Pancreas (tissue), 10 donors: Measurements from ENCODE around the gene ARID5B. TPM values are rescaled to one million over a fixed set of nuclear protein-coding genes. Genes with fewer than 3 reads are reported as not detected.

ENCODE experiments used
- ATAC-seq, 4 donors: fragments of 200-7000 bp; cut with Tn5 transposase; one replicate each; pipeline versions ENCODE4 v1.8.0 to v1.9.1; 2020; ENCODE audit warnings: mild to moderate bottlenecking in 4 of 4, moderate library complexity in 4 of 4
- DNase-seq, 6 donors: peaks; one replicate each; pipeline ENCODE4 v3.0.0-alpha.2; 2020
- FAIRE-seq: peaks from 2 replicates; lab custom pipeline; 2012; peaks lifted over from hg19 to GRCh38; lab: Jason Lieb, UNC
- H3K27ac ChIP-seq, 4 donors: fragments of 200-600 bp; sonication (generic); 1 replicate in 3 of 4; 2 replicates in 1 of 4; pipeline versions ENCODE4 v1.5.0 to v1.8.0; 2020
- H3K27me3 ChIP-seq, 4 donors: fragments of 200-600 bp; one replicate each; pipeline ENCODE4 v1.8.0; 2021
- H3K36me3 ChIP-seq, 3 donors: fragments of 200-600 bp; sonication (generic) in 1 of 3; one replicate each; pipeline versions ENCODE4 v1.5.0 to v1.8.0; 2020 to 2021
- H3K4me1 ChIP-seq, 3 donors: fragments of 200-600 bp; one replicate each; pipeline ENCODE4 v1.8.0; 2021
- H3K4me3 ChIP-seq, 4 donors: fragments of 200-600 bp; sonication (generic) in 2 of 4; one replicate each; pipeline versions ENCODE4 v1.5.0 to v1.8.0; 2020 to 2021
- H3K9me3 ChIP-seq, 4 donors: fragments of 200-600 bp; one replicate each; pipeline ENCODE4 v1.8.0; 2021
- WGBS, 2 donors: extraction: QIAGEN DNeasy Blood & Tissue Kit; methylation state at CpG; one replicate each; pipeline ENCODE4 v1.1.7; 2013; 5-methylcytosine and 5-hydroxymethylcytosine counted together
- intact Hi-C, 3 donors: fragments of 100-400 bp; cut with DNase I; formaldehyde crosslinking; loops; one replicate each; pipeline versions ENCODE4 v1.11.1 to v1.14.2; 2022
- polyA plus RNA-seq, 2 donors: library from polyadenylated mRNA; stranded (reverse); fragments of 200-250 nt; gene quantifications; one replicate each; pipeline ENCODE4 v1.2.3, GENCODE V29; 2013
- total RNA-seq, 6 donors: library from RNA; stranded (reverse); fragmentation: NEBNext Ultra II Directional in 4 of 6; extraction: Animal tissue kit (Norgen Biotek cat#: 25700) in 4 of 6; gene quantifications; one replicate each; pipeline versions ENCODE4 v1.2.1 to v1.2.4, GENCODE V29; 2021 to 2023
- TF ChIP-seq, protein P1 (sequence below), 4 donors: fragments of 200-600 bp; sonication (generic) in 3 of 4; IDR thresholded peaks; one replicate each; pipeline versions ENCODE4 v1.5.0 to v1.8.0; 2021; ENCODE audit warnings: antibody characterized with exemption in 4 of 4
- donor health status: healthy with polysubstance abuse.
- donor health status: DM: no; HTN: no; CAD: no; lungs with moderate emphysema.
- donor health status: DM: no; HTN: no; CAD: no.
- donor health status: control.
- donor health status: control.
- donor health status: Bipolar disorder and iron deficiency.
- donor health status: DM: yes; HTN: yes; CAD: no.
- donor health status: DM: no; HTN: no; CAD: no.
- donor health status: DM: no; HTN: no; CAD: no.
- donor health status: DM: yes; HTN: yes; CAD: no.

The ARID5B gene
- total and polyA plus RNA-seq, 8 donors, result 2.6 to 13.0 (median 5.0) TPM

DNA sequence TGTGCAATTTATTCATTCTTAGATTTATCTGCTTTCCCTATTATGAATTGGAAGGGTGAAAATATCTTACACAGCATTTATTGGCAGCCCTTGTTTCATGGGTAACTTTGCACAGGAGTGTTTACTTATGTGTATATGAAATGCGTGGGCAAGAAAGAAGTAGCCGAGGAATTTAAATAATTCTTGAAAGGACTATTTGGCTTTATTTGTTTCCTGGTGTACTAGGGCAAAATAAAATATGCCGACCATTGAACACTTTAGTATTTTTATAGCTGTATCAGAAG, 93.7 kb downstream of the ARID5B start:
- H3K4me3 ChIP-seq, result no peak overlapping the region
- TF ChIP-seq, protein P1, sequence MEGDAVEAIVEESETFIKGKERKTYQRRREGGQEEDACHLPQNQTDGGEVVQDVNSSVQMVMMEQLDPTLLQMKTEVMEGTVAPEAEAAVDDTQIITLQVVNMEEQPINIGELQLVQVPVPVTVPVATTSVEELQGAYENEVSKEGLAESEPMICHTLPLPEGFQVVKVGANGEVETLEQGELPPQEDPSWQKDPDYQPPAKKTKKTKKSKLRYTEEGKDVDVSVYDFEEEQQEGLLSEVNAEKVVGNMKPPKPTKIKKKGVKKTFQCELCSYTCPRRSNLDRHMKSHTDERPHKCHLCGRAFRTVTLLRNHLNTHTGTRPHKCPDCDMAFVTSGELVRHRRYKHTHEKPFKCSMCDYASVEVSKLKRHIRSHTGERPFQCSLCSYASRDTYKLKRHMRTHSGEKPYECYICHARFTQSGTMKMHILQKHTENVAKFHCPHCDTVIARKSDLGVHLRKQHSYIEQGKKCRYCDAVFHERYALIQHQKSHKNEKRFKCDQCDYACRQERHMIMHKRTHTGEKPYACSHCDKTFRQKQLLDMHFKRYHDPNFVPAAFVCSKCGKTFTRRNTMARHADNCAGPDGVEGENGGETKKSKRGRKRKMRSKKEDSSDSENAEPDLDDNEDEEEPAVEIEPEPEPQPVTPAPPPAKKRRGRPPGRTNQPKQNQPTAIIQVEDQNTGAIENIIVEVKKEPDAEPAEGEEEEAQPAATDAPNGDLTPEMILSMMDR (IDR thresholded peaks at IDR 0.05), result no peak
- no peak for ATAC-seq
- H3K27me3 ChIP-seq, result no peaks in the 10 kb centered on the region
- no peak overlapping the region for H3K27ac ChIP-seq
- intact Hi-C loops, result no loop called here
- H3K36me3 ChIP-seq, result no peaks in the 10 kb centered on the region
- no peak for DNase-seq
- WGBS, 2 donors, result 66 to 71% methylated on average over 3 of the region's 3 CpGs
- H3K4me1 ChIP-seq, result no peaks in the 10 kb centered on the region
- H3K9me3 ChIP-seq, result no peaks in the 10 kb centered on the region
- FAIRE-seq, result no peak

DNA sequence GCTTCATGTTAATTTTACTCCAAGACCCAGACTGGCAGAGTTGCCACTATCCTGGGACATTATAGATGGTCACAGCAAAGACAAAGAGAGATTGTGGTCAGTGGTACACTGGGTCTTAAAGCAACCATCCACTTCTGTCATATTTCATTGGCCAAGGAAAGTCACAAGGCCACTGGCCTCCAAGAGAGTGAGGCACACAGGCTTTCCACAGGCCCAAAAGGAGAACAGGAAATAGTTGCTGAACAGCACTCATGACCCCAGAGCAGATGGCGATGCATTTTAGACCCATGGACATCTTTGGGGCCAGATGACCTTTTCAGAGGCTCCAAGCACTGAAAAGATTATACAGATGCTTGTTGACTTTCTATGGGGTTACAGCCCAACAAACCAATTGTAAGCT, 97.4 kb downstream of the ARID5B start:
- Histone ChIP-seq H3K4me3 (no peak overlapping the region), H3K9me3 (no peaks in the 10 kb centered on the region), H3K27ac (no peak overlapping the region), H3K36me3 (no peaks in the 10 kb centered on the region), H3K27me3 (no peaks in the 10 kb centered on the region), H3K4me1 (no peaks in the 10 kb centered on the region)
- ATAC-seq, result no peak
- no peak for FAIRE-seq
- TF ChIP-seq, protein P1 (IDR thresholded peaks at IDR 0.05), result no peak
- intact Hi-C loops, result no loop called here
- 89 to 93% methylated on average over 1 of the region's 1 CpG for WGBS, 2 donors
- no peak for DNase-seq

DNA sequence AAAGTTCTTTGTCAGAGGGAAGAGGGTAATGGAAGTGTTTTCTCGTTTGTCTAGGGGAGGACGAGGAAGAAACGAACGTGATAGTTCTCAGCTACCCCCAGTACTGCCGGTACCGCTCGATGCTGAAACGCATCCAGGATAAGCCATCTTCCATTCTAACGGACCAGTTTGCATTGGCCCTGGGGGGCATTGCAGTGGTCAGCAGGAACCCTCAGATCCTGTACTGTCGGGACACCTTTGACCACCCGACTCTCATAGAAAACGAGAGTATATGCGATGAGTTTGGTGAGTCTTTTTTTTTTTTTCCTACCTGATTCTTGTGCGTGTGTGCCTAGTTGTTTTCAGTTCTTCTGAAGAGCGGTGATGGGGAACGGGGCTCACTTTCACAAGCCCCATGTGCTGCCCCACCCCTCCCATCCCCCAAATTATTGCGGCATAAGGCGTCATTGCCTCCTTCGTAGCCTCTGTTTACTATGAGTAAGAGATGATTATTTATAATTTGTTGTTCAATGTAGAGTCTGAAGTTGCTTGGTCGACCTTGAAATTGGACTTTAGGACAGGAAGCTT, 98.6 kb downstream of the ARID5B start:
- TF ChIP-seq, protein P1 (IDR thresholded peaks at IDR 0.05), result no peak
- FAIRE-seq (no peak), ATAC-seq (no peak), DNase-seq (no peak)
- H3K9me3 ChIP-seq, result no peaks in the 10 kb centered on the region
- no peaks in the 10 kb centered on the region for H3K4me1 ChIP-seq
- no peaks in the 10 kb centered on the region for H3K36me3 ChIP-seq
- no peak overlapping the region for H3K27ac ChIP-seq
- 92 to 95% methylated on average over 20 of the region's 20 CpGs for WGBS, 2 donors
- no peaks in the 10 kb centered on the region for H3K27me3 ChIP-seq
- no peak overlapping the region for H3K4me3 ChIP-seq
- intact Hi-C loops, result no loop called here

DNA sequence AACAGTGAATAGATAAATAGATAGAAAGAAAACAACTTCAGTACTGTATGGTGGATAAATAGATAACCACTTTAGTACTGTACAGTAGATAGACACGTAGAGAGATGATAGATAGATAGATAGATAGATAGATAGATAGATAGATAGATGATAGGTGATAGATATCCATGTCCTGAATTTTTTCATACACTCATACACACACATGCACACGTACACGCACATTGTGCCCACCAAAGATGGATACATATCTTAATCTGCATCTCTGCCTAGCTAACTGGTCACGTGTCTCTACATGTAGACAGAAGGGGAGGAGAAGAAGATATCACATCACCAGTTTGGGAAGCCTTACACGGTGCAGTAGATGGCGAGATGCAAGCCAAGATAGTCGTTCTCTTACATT, 99.2 kb downstream of the ARID5B start:
- H3K36me3 ChIP-seq, result no peaks in the 10 kb centered on the region
- ATAC-seq, result no peak
- DNase-seq, result no peak
- no peaks in the 10 kb centered on the region for H3K27me3 ChIP-seq
- no peak overlapping the region for H3K4me3 ChIP-seq
- FAIRE-seq, result no peak
- no peaks in the 10 kb centered on the region for H3K9me3 ChIP-seq
- no peak overlapping the region for H3K27ac ChIP-seq
- intact Hi-C loops, result no loop called here
- TF ChIP-seq, protein P1 (IDR thresholded peaks at IDR 0.05), result no peak
- WGBS, 2 donors, result 89 to 96% methylated on average over 7 of the region's 7 CpGs
- H3K4me1 ChIP-seq, result no peaks in the 10 kb centered on the region

DNA sequence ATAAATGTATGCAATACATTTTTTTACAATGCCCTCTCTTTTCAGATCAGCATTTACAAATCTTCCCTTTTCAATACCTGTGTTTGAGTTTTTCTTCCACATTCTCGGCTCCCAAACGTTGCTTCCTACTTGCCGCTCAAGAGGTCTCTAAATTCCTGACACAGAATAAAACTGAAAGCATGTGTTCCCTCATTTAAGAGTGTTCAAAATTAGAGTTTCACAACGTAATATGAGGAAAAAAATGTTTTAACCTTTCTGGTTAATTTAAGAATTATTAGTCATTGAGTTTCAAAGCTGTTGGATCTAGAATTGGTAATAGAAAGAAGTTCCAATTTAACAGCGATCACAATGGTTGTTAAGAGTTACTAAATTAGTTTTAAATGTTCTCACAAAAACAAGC, 100.4 kb downstream of the ARID5B start:
- Histone ChIP-seq H3K27me3 (no peaks in the 10 kb centered on the region), H3K36me3 (no peaks in the 10 kb centered on the region), H3K9me3 (no peaks in the 10 kb centered on the region), H3K4me3 (no peak overlapping the region), H3K27ac (no peak overlapping the region), H3K4me1 (no peaks in the 10 kb centered on the region)
- TF ChIP-seq, protein P1 (IDR thresholded peaks at IDR 0.05), result no peak
- ATAC-seq, result no peak
- intact Hi-C loops, result no loop called here
- 85 to 88% methylated on average over 5 of the region's 5 CpGs for WGBS, 2 donors
- no peak for FAIRE-seq
- no peak for DNase-seq
